HEK293T (cell line): ENCODE data around the gene MGP.

Experiments used
- CTCF ChIA-PET: fragments of 350-600 bp; formaldehyde crosslinking; extraction: SDS; loops from one replicate; lab custom pipeline; 2021; ENCODE audit warnings: antibody characterized with exemption, inconsistent platforms; lab: Yijun Ruan, JAX
- POLR2A ChIA-PET: fragments of 350-600 bp; formaldehyde crosslinking; extraction: SDS; loops from one replicate; lab custom pipeline; 2020; ENCODE audit warnings: antibody characterized with exemption, inconsistent platforms; lab: Yijun Ruan, JAX
- DNase-seq: peaks from one replicate; pipeline ENCODE4 v3.0.0; 2012; ENCODE audit warnings: mixed read lengths; ENCODE audit errors: extremely low spot score
- ARNT ChIP-seq: fragments of 450-650 bp; IDR thresholded peaks from 2 replicates; pipeline ENCODE4 v1.6.1; 2017; ENCODE audit warnings: mild to moderate bottlenecking
- BHLHE40 ChIP-seq: fragments of 450-650 bp; IDR thresholded peaks from 2 replicates; pipeline ENCODE4 v1.6.1; 2016; ENCODE audit warnings: mild to moderate bottlenecking, moderate library complexity, borderline replicate concordance
- CTBP1 ChIP-seq: fragments of 450-650 bp; IDR thresholded peaks from 2 replicates; pipeline ENCODE4 v1.6.1; 2016; ENCODE audit warnings: borderline replicate concordance
- ELF4 ChIP-seq: fragments of 450-650 bp; IDR thresholded peaks from 2 replicates; pipeline ENCODE4 v1.6.1; 2017; ENCODE audit warnings: antibody characterized with exemption
- FOXA1 ChIP-seq: fragments of 450-650 bp; IDR thresholded peaks from 2 replicates; pipeline ENCODE4 v1.6.1; 2016; ENCODE audit warnings: mild to moderate bottlenecking
- FOXK2 ChIP-seq: fragments of 450-650 bp; IDR thresholded peaks from 2 replicates; pipeline ENCODE4 v1.6.1; 2016; ENCODE audit warnings: mild to moderate bottlenecking
- FOXM1 ChIP-seq: fragments of 450-650 bp; IDR thresholded peaks from 2 replicates; pipeline ENCODE4 v1.6.1; 2017; ENCODE audit warnings: mild to moderate bottlenecking, borderline replicate concordance
- HDGF ChIP-seq: fragments of 450-650 bp; IDR thresholded peaks from 2 replicates; pipeline ENCODE4 v1.6.1; 2017; ENCODE audit warnings: antibody characterized with exemption, borderline replicate concordance
- L3MBTL2 ChIP-seq: fragments of 450-650 bp; conservative IDR thresholded peaks from 2 replicates; pipeline ENCODE4 v1.6.1; 2016; ENCODE audit warnings: mild to moderate bottlenecking
- LEF1 ChIP-seq: fragments of 450-650 bp; IDR thresholded peaks from 2 replicates; pipeline ENCODE4 v1.6.1; 2017; ENCODE audit warnings: mild to moderate bottlenecking, borderline replicate concordance
- NFRKB ChIP-seq: fragments of 450-650 bp; IDR thresholded peaks from 2 replicates; pipeline ENCODE4 v1.6.1; 2016; ENCODE audit warnings: mild to moderate bottlenecking, moderate library complexity
- SP1 ChIP-seq: fragments of 450-650 bp; IDR thresholded peaks from 2 replicates; pipeline ENCODE4 v1.6.1; 2017
- SUZ12 ChIP-seq: fragments of 450-650 bp; IDR thresholded peaks from 2 replicates; pipeline ENCODE4 v1.6.1; 2016; ENCODE audit warnings: mild to moderate bottlenecking
- TARDBP ChIP-seq: fragments of 450-650 bp; IDR thresholded peaks from 2 replicates; pipeline ENCODE4 v1.6.1; 2016
- ZNF384 ChIP-seq: fragments of 450-650 bp; IDR thresholded peaks from 2 replicates; pipeline ENCODE4 v1.6.1; 2016
- TF ChIP-seq, protein P1 (sequence below): fragments of 450-650 bp; IDR thresholded peaks from 2 replicates; pipeline ENCODE4 v1.6.1; 2016

MGP gene

DNA sequence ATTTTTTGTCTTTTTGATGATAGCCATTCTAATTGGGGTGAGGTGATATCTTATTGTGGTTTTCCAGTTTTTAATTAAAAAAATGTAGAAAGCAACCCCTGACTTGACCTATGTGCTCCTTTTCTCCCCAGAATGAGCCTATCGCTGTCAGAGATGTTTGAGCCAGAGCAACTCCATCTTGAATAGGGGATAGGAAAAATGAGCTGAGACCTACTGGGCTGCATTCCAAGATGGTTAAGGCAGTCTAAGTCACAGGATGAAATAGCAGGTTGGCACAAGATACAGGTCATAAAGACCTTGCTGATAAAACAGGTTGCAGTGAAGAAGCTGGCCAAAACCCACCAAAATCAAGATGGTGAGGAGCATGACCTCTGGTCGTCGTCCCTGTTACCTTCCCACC is 38.9 kb upstream of the MGP start:
- ChIA-PET CTCF (no interaction called here), POLR2A (no interaction called here)
- DNase-seq: no peak
- no peak for TF ChIP-seq ZNF384
- no peak for TF ChIP-seq L3MBTL2
- no peak for TF ChIP-seq NFRKB
- no peak for TF ChIP-seq SP1
- no peak for TF ChIP-seq BHLHE40
- no peak for TF ChIP-seq TARDBP
- no peak for TF ChIP-seq CTBP1
- TF ChIP-seq FOXM1: no peak
- TF ChIP-seq FOXK2: no peak
- no peak for TF ChIP-seq ARNT
- TF ChIP-seq, protein P1, sequence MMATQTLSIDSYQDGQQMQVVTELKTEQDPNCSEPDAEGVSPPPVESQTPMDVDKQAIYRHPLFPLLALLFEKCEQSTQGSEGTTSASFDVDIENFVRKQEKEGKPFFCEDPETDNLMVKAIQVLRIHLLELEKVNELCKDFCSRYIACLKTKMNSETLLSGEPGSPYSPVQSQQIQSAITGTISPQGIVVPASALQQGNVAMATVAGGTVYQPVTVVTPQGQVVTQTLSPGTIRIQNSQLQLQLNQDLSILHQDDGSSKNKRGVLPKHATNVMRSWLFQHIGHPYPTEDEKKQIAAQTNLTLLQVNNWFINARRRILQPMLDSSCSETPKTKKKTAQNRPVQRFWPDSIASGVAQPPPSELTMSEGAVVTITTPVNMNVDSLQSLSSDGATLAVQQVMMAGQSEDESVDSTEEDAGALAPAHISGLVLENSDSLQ: no peak
- TF ChIP-seq LEF1: no peak
- TF ChIP-seq HDGF: no peak
- no peak for TF ChIP-seq SUZ12
- no peak for TF ChIP-seq ELF4
- no peak for TF ChIP-seq FOXA1

DNA sequence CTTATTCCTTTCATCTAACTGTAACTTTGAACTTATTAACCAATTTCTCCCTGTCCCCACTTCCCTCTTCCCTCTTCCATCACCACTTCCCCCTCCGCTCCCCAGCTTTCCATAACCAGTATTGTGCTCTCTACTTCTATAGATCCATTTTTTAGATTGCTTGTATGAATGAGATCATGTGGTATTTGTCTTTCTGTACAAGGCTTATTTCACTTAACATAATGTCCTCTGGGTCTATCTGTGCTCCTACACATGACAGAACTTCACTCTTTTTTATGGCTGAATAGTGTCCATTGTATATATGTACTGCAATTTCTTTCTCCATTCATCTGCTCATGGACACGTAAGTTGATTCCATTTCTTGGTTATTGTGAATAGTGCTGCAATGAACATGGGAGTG is 38.3 kb upstream of the MGP start:
- no peak for DNase-seq
- ChIA-PET CTCF (no interaction called here), POLR2A (no interaction called here)
- TF ChIP-seq ELF4 (no peak), SUZ12 (no peak), FOXA1 (no peak), L3MBTL2 (no peak), FOXK2 (no peak), SP1 (no peak), NFRKB (no peak), HDGF (no peak), TARDBP (no peak), FOXM1 (no peak), BHLHE40 (no peak), ARNT (no peak)

DNA sequence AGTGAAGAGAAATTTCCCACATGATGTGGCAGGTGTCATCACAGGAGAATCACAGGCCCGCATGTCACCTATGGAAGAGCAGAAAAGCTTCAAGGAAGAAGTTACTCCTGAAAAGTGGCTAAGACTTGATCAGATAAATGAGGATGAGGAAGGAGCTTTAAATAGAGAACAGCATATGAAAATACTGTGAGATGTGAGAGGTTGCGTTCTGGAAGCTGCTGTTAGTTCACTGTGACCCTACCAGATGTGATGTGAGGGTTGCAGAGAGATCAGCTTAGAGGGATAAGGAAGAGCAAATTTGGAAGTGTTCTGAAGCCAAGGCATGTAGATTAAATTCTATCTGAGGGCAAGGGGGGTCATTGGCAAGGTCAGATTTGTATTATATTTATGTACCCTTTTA is 35.6 kb upstream of the MGP start:
- no peak for DNase-seq
- TF ChIP-seq CTBP1 (no peak), ELF4 (no peak), ZNF384 (no peak), SP1 (no peak), FOXM1 (no peak)
- TF ChIP-seq, protein P1: no peak
- CTCF ChIA-PET: interaction anchor here (0.6 kb wide), 1 partner anchor 662 kb away, joined by 3 read pairs; no protein-coding TSS in a partner anchor
- POLR2A ChIA-PET: no interaction called here

DNA sequence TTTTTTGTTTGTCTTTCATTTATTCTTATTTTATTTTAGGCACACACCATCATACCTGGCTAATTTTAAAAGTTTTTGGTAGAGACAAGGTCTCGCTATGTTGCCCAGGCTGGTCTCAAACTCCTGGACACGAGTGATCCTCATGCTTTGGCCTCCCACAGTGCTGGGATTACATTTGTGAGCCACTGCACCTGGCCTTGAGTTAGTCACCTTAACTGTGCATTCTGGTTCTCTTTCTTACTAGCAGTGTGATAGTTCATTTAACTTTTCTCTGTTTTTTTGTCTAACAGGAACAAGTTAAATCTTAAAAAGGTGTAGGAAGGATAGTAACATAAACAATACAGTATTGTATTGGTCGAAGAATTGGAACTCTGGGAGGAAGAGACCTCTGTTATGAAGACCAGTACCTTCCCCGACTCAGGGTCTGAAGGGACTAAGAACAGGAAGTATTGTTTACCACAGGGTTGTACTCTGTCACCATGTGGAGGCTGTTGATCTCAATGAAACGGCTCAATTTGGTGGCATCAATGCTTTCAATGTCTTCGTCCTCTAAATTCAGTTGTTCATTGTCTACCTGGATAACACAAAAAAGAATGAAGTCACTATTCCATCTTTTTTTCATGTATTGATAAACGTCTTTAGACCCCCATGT is 34.9 kb upstream of the MGP start:
- POLR2A ChIA-PET: interaction anchor here (0.6 kb wide), 1 partner anchor 121 kb away, joined by 3 read pairs; no protein-coding TSS in a partner anchor
- CTCF ChIA-PET: no interaction called here
- TF ChIP-seq SP1 (no peak), FOXA1 (no peak), BHLHE40 (no peak), CTBP1 (no peak), TARDBP (no peak), LEF1 (no peak), NFRKB (no peak), FOXK2 (no peak), ZNF384 (no peak), ELF4 (no peak)
- DNase-seq: no peak

DNA sequence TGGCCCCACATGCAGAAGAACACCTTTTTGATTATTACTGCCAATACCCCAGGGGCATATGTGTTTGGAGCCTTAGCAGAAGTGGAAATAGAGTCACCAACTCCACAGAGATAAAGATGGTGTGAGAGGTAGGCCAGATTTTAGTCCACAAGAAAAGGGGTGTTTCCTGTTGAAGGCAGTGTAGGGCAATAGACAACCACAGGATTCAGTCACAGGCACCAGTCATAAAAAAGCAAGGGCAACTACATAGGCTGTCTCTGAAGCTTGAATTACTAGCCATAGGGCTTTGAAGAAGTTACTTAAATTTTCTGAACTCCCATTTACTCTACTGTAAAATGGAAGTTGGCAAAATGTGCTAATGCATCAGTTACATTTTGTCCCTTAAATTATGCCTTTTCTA is 33.8 kb upstream of the MGP start:
- CTCF ChIA-PET: no interaction called here
- POLR2A ChIA-PET: no interaction called here
- TF ChIP-seq FOXM1 (no peak), L3MBTL2 (no peak), FOXK2 (no peak), SP1 (no peak), LEF1 (no peak), CTBP1 (no peak), NFRKB (no peak), BHLHE40 (no peak), ARNT (no peak), ELF4 (no peak), HDGF (no peak), TARDBP (no peak), SUZ12 (no peak), ZNF384 (no peak)
- TF ChIP-seq, protein P1: no peak

DNA sequence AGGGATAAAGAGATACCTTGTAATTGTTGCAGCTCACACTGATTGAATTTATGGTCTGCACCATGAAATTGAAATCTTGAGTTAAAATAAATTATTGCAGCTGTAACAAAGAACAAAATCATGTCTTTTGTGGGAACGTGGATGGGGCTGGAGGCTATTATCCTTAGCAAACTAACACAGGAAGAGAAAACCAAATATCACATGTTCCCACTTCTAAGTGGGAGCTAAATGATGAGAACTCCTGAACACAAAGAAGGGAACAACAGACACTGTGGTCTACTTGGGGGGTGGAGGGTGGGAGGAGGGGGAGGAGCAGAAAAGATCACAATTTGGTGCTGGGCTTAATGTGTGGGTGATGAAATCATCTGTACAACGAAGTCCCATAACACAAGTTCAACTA is 30.1 kb upstream of the MGP start:
- TF ChIP-seq SP1 (no peak), FOXM1 (no peak), CTBP1 (no peak), FOXK2 (no peak), LEF1 (no peak), BHLHE40 (no peak), NFRKB (no peak), TARDBP (no peak), ARNT (no peak), FOXA1 (no peak), L3MBTL2 (no peak), ZNF384 (no peak), SUZ12 (no peak), ELF4 (no peak), HDGF (no peak)
- TF ChIP-seq, protein P1: no peak
- no peak for DNase-seq
- ChIA-PET POLR2A (no interaction called here), CTCF (no interaction called here)

More for the DNA sequence above, 33.8 kb upstream of the MGP start:
- DNase-seq: no peak
